Omental fat pad (tissue), 4 donors: Measurements from ENCODE around the gene SERPINB7. TPM values are rescaled to one million over a fixed set of nuclear protein-coding genes. Genes with fewer than 3 reads are reported as not detected.

Experiments used
- ATAC-seq: fragments of 150-250 bp; one replicate; pipeline ENCODE4 v1.9.1; 2016; ENCODE audit warnings: mild to moderate bottlenecking, moderate library complexity; ENCODE audit not compliant: low FRiP score
- DNase-seq: peaks from one replicate; pipeline ENCODE4 v3.0.0-alpha.2; 2019; ENCODE audit warnings: low spot score
- CTCF ChIP-seq, 3 donors: fragments of 450-650 bp; IDR thresholded peaks; one replicate each; pipeline ENCODE4 v1.5.1; 2016 to 2017; ENCODE audit warnings: antibody characterized with exemption in 3 of 3, mild to moderate bottlenecking in 3 of 3, moderate library complexity in 2 of 3
- total RNA-seq, 4 donors: library from RNA; depleted of rRNA; stranded (reverse); fragments of >200 nt; gene quantifications; one replicate each; pipeline ENCODE4 v1.1.0, GENCODE V29; 2016

Gene SERPINB7
- total RNA-seq, 4 donors from 2014 or later, result 0.36 to 2.0 (median 1.1) TPM; not detected in 1

DNA sequence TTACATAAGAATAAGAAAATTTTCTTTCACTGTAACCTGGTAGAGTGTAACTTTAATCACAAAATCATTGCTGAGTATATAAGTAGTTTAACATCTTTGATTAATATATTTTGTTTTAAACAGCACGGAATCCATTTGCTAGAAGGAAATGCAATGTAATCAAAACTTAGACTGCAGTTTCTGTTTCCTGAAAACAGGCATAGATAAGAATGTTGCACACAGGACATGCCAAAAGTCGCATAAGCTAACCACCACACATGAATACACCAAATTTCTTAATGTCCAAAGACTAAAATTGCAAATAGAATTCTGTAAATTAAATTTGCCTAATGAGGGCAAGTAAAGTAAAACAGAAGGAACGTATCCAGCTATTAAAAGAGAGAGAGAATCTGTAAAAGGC lies 61.2 kb downstream of the SERPINB7 start:
- no peak for DNase-seq
- no peak for TF ChIP-seq CTCF (IDR thresholded peaks at IDR 0.05)
- no peak for ATAC-seq

DNA sequence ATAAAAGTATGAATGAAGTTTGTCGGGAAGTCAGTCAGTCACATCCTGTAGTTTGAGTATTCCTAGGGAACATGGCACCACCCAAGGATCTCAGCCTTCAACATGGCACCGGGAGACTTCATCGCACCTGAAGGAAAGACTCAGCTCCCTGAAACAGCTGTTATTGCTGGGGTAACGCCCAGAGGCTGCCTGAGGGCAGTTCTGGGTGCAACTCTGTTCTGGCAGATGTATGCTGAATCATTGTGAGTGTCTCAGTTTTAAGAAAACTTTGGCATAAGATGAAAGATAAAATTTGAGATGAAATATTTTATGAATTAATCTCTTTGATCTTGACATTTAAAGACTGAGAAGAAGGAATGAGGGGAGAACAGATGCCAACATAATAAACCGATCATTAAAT lies 62.4 kb downstream of the SERPINB7 start:
- TF ChIP-seq CTCF (IDR thresholded peaks at IDR 0.05), result no peak
- DNase-seq (no peak), ATAC-seq (no peak)

DNA sequence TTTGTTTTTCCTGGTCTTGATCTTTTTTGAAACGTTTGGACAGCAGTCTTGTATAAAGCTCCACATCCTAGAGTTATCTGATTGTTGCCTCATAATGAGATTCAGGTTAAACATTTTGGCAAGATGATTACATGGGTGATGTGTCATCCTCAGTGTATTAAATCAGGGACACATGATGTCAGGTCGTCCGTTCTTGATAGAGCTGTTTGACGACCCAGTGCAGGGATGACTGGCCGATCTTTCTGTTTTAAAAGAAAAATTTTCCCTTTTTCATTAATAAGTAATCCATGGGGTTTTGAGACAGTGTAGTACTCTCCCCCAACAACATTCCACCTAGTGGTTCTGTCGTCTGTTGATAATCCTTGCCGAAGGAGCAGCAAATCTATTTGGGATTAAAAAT lies 67.8 kb downstream of the SERPINB7 start:
- DNase-seq (no peak), ATAC-seq (no peak)
- no peak for TF ChIP-seq CTCF (IDR thresholded peaks at IDR 0.05)

DNA sequence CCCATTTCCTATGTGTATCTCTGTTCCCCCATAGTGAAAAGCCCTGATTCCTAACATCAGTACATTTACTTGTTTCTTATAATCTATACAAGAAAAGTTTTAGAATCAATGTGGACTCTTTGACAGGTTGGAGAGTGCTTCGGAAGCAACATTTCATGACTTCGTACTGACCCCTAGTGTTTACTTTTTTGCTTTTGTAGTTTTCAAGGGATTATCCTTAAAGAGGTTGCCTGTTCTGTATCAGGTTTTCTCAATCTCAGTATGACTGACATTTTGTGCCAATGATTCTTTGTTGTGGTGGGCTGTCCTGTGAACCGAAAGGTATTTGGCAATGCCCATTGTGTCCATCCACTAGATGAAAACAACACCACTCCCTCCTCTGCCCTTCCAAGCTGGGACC lies 69.0 kb downstream of the SERPINB7 start:
- TF ChIP-seq CTCF (IDR thresholded peaks at IDR 0.05), result no peak
- DNase-seq, result no peak
- ATAC-seq, result peak; percentile 57

GRCh38 chr18:63848159-63848558 lies 72.9 kb downstream of the SERPINB7 start:
- DNase-seq, result no peak
- peak in 1 of 3 donors; percentile 15 for TF ChIP-seq CTCF (IDR thresholded peaks at IDR 0.05)
- peak; percentile 68 for ATAC-seq

DNA sequence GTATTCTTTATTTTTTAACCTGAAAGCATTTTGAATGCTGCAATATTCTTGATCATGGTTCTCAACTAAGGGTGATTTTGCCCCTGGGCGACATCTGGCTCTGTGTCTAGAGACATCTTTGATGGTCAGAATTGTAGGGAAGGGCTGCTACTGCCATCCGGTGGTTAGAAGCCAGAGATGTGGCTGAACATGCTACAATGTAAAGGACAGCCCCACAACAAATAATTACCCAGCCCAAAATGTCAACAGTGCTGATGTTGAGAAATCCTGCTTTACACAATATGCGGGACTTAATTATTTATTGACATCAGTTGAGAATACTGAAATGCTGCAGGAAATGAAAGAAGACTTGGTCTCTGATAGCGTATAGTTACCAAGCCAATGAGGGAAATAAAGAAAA lies 74.8 kb downstream of the SERPINB7 start:
- ATAC-seq (no peak), DNase-seq (no peak)
- TF ChIP-seq CTCF (IDR thresholded peaks at IDR 0.05), result no peak

GRCh38 chr18:63850636-63851035 lies 75.4 kb downstream of the SERPINB7 start:
- DNase-seq, result no peak
- no peak for TF ChIP-seq CTCF (IDR thresholded peaks at IDR 0.05)
- ATAC-seq, result no peak

Other genes starting within 250 kb of the SERPINB7 start
- not detected for gene SERPINB12, start 233.0 kb upstream of the SERPINB7 start, total RNA-seq
- not detected for gene SERPINB13, start 188.1 kb upstream of the SERPINB7 start, total RNA-seq
- not detected for gene SERPINB4, start 131.2 kb upstream of the SERPINB7 start, total RNA-seq
- not detected for gene SERPINB3, start 113.5 kb upstream of the SERPINB7 start, total RNA-seq
- gene SERPINB11, start 72.5 kb upstream of the SERPINB7 start, total RNA-seq, result not detected
- 100 to 1,000 TPM in 2 of 4 donors, under 1 TPM in 1, not detected in 1; 0.50 to 210 (median 122) TPM for gene SERPINB2, start 112.3 kb downstream of the SERPINB7 start, total RNA-seq
- 1 to 10 TPM in 1 of 4 donors, under 1 TPM in 2, not detected in 1; 0.31 to 1.7 (median 0.72) TPM for gene SERPINB10, start 132.5 kb downstream of the SERPINB7 start, total RNA-seq
- gene HMSD, start 173.9 kb downstream of the SERPINB7 start, total RNA-seq, result 1 to 10 TPM in 1 of 4 donors, under 1 TPM in 2, not detected in 1; 0.38 to 1.6 (median 0.72) TPM
- 10 to 100 TPM in 3 of 4 donors, 1 to 10 TPM in 1; 9.0 to 32.7 (median 20.2) TPM for gene SERPINB8, start 194.7 kb downstream of the SERPINB7 start, total RNA-seq